ENCODE data around the gene DPM2.

Gene DPM2

DNA sequence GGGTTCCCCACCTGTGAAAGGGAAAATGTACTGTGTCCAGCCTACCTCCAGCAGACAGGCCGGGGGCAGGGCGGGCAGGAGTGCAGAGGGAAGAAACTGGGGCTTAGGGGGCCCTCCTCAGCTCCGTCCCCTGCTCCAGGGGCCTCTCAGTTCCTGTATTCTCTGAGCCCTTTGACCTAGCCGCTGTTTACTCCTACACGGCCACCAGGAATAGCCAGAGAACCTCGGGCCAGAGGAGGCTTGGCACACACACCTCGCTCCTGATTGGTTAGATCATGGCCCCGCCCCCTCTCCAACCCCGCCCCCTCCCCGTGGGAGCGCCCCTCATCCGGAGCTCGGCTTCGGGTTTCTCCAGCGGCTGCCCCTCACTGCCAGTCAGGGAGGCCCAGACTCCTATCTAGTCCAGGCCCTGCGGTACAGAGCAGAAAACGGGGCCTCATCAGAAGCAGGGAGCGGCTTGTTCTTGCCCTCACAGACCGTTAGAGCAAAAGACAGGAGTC, 40.4 kb downstream of the DPM2 start:
- peak; percentile 82 for DNase-seq (ENCODE audit: low spot score)
- POLR2A ChIA-PET (ENCODE audit: low non-redundant PET): no interaction called here
- peak overlapping the region; percentile 84 for H3K27ac ChIP-seq
- TF ChIP-seq, protein P1, sequence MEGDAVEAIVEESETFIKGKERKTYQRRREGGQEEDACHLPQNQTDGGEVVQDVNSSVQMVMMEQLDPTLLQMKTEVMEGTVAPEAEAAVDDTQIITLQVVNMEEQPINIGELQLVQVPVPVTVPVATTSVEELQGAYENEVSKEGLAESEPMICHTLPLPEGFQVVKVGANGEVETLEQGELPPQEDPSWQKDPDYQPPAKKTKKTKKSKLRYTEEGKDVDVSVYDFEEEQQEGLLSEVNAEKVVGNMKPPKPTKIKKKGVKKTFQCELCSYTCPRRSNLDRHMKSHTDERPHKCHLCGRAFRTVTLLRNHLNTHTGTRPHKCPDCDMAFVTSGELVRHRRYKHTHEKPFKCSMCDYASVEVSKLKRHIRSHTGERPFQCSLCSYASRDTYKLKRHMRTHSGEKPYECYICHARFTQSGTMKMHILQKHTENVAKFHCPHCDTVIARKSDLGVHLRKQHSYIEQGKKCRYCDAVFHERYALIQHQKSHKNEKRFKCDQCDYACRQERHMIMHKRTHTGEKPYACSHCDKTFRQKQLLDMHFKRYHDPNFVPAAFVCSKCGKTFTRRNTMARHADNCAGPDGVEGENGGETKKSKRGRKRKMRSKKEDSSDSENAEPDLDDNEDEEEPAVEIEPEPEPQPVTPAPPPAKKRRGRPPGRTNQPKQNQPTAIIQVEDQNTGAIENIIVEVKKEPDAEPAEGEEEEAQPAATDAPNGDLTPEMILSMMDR (conservative IDR thresholded peaks at IDR 0.05; ENCODE audit: low read depth): no peak
- CTCF ChIA-PET: interaction anchor here (0.9 kb wide), 1 partner anchor 10 kb away, joined by 3 read pairs; no protein-coding TSS in a partner anchor

GRCh38 chr9:127896395-127897192, 41.1 kb downstream of the DPM2 start:
- ChIA-PET CTCF (no interaction called here), POLR2A (ENCODE audit: low non-redundant PET) (no interaction called here)
- TF ChIP-seq, protein P1 (conservative IDR thresholded peaks at IDR 0.05; ENCODE audit: low read depth): no peak
- no peak for DNase-seq (ENCODE audit: low spot score)
- peak overlapping the region; percentile 84 for H3K27ac ChIP-seq

GRCh38 chr9:127895811-127896210, 41.8 kb downstream of the DPM2 start:
- TF ChIP-seq, protein P1 (conservative IDR thresholded peaks at IDR 0.05; ENCODE audit: low read depth): no peak
- ChIA-PET CTCF (no interaction called here), POLR2A (ENCODE audit: low non-redundant PET) (no interaction called here)
- H3K27ac ChIP-seq: peak overlapping the region; percentile 84
- DNase-seq (ENCODE audit: low spot score): no peak

GRCh38 chr9:127893392-127893791, 44.3 kb downstream of the DPM2 start:
- no peak for DNase-seq (ENCODE audit: low spot score)
- H3K27ac ChIP-seq: no peak overlapping the region
- POLR2A ChIA-PET (ENCODE audit: low non-redundant PET): no interaction called here
- TF ChIP-seq, protein P1 (conservative IDR thresholded peaks at IDR 0.05; ENCODE audit: low read depth): no peak
- CTCF ChIA-PET: no interaction called here

DNA sequence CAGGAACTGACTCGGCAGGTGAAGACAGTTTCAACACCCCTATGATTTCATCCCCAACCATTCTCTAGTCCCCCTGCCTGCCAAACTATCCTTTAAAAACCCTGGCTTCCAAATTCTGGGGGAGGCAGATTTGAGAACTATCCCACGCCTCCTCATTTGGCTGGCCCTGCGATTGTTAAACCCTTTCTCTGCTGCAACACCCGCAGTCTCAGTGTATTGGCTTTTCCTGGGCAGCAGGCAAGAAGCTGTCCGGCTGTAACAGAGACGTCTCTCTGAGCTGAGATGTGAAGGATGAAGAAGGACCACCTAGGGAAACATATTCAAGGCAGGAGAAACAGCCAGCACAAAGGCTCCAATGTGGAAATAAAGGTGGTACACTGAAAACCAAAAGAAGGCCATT, 44.8 kb downstream of the DPM2 start:
- DNase-seq (ENCODE audit: low spot score): no peak
- CTCF ChIA-PET: no interaction called here
- TF ChIP-seq, protein P1 (conservative IDR thresholded peaks at IDR 0.05; ENCODE audit: low read depth): no peak
- POLR2A ChIA-PET (ENCODE audit: low non-redundant PET): no interaction called here
- no peak overlapping the region for H3K27ac ChIP-seq

DNA sequence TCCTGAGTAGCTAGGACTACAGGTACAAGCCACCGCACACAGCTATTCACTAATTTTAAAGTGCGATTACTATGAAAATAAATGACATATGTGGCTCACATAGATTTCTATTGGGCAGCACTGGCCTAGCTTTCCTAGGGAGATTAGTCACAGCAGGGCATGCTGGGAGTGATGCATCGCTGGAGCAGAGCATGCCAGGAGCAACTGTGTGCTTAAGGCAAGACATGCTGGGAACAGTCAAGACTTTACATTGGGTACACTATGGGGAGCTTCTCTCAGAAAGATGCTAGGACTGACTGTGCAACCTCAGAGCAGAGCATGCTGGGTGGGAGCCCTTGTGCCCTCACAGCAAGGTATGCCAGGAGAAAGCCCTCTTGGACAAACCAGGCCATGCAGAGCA, 47.6 kb downstream of the DPM2 start:
- TF ChIP-seq, protein P1 (conservative IDR thresholded peaks at IDR 0.05; ENCODE audit: low read depth): no peak
- DNase-seq (ENCODE audit: low spot score): no peak
- H3K27ac ChIP-seq: peak overlapping the region; percentile 3
- CTCF ChIA-PET: interaction anchor here (1.7 kb wide), 1 partner anchor 20 kb away, joined by 11 read pairs; no protein-coding TSS in a partner anchor
- POLR2A ChIA-PET (ENCODE audit: low non-redundant PET): no interaction called here
